WERI-Rb-1 (cell line): ENCODE measurements around the gene PAK1.

Experiments
- DNase-seq: peaks from one replicate; pipeline ENCODE4 v3.0.0-alpha.2; 2020
- H3K27ac ChIP-seq: fragments of 250-450 bp; sonication (Bioruptor Pico); 2 replicates; pipeline ENCODE4 v1.5.1; 2020; ENCODE audit warnings: mild to moderate bottlenecking, moderate library complexity
- H3K27me3 ChIP-seq: fragments of 250-450 bp; sonication (Bioruptor Pico); 2 replicates; pipeline ENCODE4 v1.5.1; 2021; ENCODE audit warnings: mild to moderate bottlenecking, low read depth, moderate library complexity; ENCODE audit not compliant: insufficient read depth, severe bottlenecking
- H3K36me3 ChIP-seq: fragments of 250-450 bp; sonication (Bioruptor Pico); 2 replicates; pipeline ENCODE4 v1.5.1; 2020; ENCODE audit warnings: mild to moderate bottlenecking, moderate library complexity
- H3K4me3 ChIP-seq: 2 replicates; pipeline ENCODE4 v1.5.1; 2011; ENCODE audit warnings: low read depth, mild to moderate bottlenecking, control low read depth, low read length
- H3K9me3 ChIP-seq: fragments of 250-450 bp; sonication (Bioruptor Pico); 2 replicates; pipeline ENCODE4 v1.5.1; 2021; ENCODE audit warnings: mild to moderate bottlenecking, moderate library complexity; ENCODE audit not compliant: severe bottlenecking
- TF ChIP-seq, protein P1 (sequence below): IDR thresholded peaks from 2 replicates; pipeline ENCODE4 v1.5.1; 2011; ENCODE audit warnings: low read depth, mild to moderate bottlenecking, control low read depth, inconsistent platforms, low read length

PAK1 gene

DNA sequence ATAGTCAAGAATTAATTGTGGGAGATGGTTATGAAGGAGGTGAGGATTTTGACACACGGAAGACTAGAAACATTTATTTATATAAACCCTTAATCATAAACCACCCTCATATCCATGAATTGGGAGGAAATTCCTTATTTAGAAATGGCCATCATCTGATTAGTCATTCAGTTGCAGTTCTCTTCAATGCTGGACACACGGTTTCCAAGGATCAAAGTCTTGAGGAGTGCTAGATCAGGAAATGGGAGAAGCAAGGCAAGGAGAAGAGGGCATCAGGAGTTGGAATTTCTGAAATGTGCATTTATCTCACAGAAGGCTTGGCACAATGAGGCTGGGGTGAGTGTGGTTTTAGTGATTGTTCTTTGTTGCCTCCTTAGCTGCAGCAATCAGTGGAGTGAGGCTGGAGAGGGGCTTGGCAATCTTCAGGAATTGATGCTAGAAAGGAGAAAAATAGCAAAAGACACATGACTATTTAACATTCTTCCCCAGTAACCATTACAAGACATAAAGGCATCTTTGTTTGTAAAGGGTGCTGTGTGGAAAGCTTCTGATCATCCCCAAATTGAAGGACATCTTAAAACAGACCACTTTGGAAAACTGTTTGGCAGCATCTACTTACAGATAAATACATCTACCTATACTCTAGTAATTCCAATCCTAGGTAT, 150.8 kb downstream of the PAK1 start:
- H3K9me3 ChIP-seq = no peaks in the 10 kb centered on the region

DNA sequence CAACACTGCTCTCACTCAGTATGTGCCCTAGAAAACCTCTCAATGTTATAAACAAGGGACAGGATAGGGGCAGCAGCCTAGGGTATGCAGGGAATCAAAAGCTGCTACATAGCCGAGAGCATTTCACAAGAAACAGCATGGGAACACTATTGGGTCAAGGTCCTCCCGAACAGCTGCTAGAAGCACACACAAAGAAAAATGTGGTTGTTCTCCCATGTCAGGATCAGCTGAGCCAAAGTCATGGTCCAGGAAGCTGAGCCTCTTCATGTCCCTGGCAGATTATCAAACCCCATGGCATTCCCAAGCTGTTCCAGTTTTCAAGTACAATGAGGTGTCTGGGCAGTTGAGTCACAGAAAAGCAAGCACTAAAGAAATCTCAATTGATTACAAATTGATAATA, 151.4 kb downstream of the PAK1 start:
- no peak for DNase-seq
- TF ChIP-seq, protein P1, sequence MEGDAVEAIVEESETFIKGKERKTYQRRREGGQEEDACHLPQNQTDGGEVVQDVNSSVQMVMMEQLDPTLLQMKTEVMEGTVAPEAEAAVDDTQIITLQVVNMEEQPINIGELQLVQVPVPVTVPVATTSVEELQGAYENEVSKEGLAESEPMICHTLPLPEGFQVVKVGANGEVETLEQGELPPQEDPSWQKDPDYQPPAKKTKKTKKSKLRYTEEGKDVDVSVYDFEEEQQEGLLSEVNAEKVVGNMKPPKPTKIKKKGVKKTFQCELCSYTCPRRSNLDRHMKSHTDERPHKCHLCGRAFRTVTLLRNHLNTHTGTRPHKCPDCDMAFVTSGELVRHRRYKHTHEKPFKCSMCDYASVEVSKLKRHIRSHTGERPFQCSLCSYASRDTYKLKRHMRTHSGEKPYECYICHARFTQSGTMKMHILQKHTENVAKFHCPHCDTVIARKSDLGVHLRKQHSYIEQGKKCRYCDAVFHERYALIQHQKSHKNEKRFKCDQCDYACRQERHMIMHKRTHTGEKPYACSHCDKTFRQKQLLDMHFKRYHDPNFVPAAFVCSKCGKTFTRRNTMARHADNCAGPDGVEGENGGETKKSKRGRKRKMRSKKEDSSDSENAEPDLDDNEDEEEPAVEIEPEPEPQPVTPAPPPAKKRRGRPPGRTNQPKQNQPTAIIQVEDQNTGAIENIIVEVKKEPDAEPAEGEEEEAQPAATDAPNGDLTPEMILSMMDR = no peak

More for the DNA sequence above, 150.8 kb downstream of the PAK1 start:
- Histone ChIP-seq H3K27ac (no peak overlapping the region), H3K36me3 (peaks cover 52% of the 10 kb centered on the region), H3K27me3 (no peaks in the 10 kb centered on the region), H3K4me3 (no peak overlapping the region)
- no peak for DNase-seq
- TF ChIP-seq, protein P1 = no peak

DNA sequence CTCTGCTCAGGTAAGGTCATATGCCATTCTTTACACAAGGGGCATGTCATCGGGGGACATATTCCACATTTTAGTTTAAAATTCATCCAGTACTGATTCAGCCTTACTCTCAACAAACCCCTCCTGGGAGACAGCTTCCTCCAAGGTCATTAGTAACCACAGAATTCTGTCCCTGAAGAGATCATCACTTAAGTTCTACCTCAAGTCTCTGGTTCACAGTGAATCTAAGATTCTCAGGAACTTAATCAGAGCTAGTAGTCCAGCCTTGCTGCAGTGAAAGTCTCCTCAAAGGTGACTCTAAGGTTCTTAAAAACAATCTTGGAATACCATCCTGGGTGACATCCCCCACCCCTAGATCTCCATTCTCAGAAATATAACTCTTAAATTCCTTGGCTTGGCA, 153.5 kb downstream of the PAK1 start:
- H3K36me3 ChIP-seq = peaks cover 40% of the 10 kb centered on the region
- DNase-seq = no peak

More for the DNA sequence above, 151.4 kb downstream of the PAK1 start:
- H3K27ac ChIP-seq = no peak overlapping the region
- peaks cover 52% of the 10 kb centered on the region for H3K36me3 ChIP-seq
- H3K27me3 ChIP-seq = no peaks in the 10 kb centered on the region
- no peaks in the 10 kb centered on the region for H3K9me3 ChIP-seq
- H3K4me3 ChIP-seq = no peak overlapping the region

DNA sequence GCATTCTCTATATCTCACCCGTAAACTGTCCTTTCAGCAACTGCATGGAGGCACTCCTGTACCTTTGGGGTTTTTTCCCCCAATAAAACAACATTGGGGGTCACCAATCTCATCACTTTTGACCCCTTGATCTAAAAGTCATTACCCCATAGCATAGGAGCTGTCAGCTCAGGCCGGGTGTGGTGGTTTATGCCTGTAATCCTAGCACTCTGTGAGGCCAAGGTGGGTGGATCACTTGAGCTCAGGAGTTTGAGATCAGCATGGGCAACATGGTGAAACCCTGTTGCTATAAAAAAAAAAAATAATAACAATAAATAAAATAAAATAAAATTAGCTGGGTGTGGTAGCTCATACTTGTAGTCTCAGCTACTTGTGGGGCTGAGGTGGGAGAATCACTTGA, 155.3 kb downstream of the PAK1 start:
- Histone ChIP-seq H3K36me3 (peaks cover 26% of the 10 kb centered on the region), H3K9me3 (no peaks in the 10 kb centered on the region), H3K4me3 (no peak overlapping the region), H3K27me3 (no peaks in the 10 kb centered on the region), H3K27ac (no peak overlapping the region)
- DNase-seq = no peak
- TF ChIP-seq, protein P1 = no peak

More for the DNA sequence above, 153.5 kb downstream of the PAK1 start:
- Histone ChIP-seq H3K9me3 (no peaks in the 10 kb centered on the region), H3K27ac (no peak overlapping the region), H3K4me3 (no peak overlapping the region), H3K27me3 (no peaks in the 10 kb centered on the region)
- TF ChIP-seq, protein P1 = no peak

DNA sequence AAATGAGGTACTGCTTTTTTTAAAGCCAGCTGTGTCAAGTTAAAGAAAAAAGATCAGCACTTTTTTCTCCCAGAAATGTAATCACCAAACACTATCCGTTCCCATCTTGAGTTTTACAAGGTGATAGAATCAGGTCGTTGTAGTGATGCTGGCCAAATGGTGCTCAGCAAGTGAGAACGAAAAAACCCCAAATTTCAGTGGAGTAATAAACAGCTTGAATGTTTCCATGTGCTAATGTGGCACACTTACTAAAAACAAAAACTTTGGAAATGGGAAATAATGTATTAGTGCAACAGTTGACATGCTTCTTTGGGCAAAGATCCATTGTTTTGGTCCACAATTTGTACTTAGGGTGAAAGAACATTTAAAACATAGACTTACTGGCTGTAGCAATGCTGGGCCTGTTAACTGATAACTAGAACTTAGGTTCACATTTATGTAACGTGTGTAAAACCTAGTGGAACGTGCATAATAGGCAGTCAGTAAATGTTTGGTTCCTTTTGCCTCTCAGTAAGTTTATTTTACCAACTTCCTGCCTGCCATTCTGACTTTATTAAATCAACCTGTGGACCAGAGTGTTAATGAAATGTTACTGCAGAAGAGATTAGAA, 157.1 kb downstream of the PAK1 start:
- Histone ChIP-seq H3K27ac (no peak overlapping the region), H3K9me3 (no peaks in the 10 kb centered on the region), H3K27me3 (no peaks in the 10 kb centered on the region), H3K36me3 (peaks cover 8% of the 10 kb centered on the region), H3K4me3 (no peak overlapping the region)
- TF ChIP-seq, protein P1 = no peak
- DNase-seq = no peak

DNA sequence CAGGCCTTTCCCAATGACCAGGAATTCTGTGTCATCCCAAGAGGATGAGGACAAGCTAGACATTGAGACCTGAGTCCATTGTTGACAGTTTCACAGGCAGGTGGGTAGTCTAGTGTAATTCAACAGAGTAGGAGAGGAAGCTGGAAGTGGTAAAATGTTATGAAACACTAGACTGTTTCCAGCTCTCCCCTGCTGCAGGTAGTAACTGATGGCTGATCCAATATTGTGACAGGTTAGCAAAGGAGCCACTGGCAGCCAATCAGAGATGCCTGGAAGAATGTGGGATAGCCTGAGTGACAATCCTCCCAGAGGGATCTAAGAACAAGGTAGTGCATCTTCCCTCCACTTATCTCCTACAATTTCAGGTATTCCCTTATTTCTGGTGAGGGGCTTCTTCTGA, 161.8 kb downstream of the PAK1 start:
- H3K36me3 ChIP-seq = no peaks in the 10 kb centered on the region
- H3K4me3 ChIP-seq = no peak overlapping the region

More for the DNA sequence above, 161.8 kb downstream of the PAK1 start:
- Histone ChIP-seq H3K27ac (no peak overlapping the region), H3K27me3 (no peaks in the 10 kb centered on the region), H3K9me3 (no peaks in the 10 kb centered on the region)
- DNase-seq = no peak
- TF ChIP-seq, protein P1 = no peak
